ENCODE data around the gene PTPN4. TPM values are rescaled to one million over a fixed set of nuclear protein-coding genes. Genes with fewer than 3 reads are reported as not detected.

Gene PTPN4
- total RNA-seq, 3 donors from 2014 or later = 23.1 to 35.4 (median 30.1) TPM

GRCh38 chr2:120001471-120001870, 241.7 kb downstream of the PTPN4 start:
- Histone ChIP-seq H3K4me1 (ENCODE audit: low read depth) (no peaks in the 10 kb centered on the region), H3K4me3 (no peak overlapping the region), H3K36me3 (ENCODE audit: low read depth) (no peaks in the 10 kb centered on the region), H3K9me3 (no peaks in the 10 kb centered on the region)
- intact Hi-C loops (cut with DNase I, micrococcal nuclease) = no loop called here
- ATAC-seq (no peak), DNase-seq (no peak)
- TF ChIP-seq CTCF (IDR thresholded peaks at IDR 0.05) = no peak

GRCh38 chr2:120004254-120004653, 244.5 kb downstream of the PTPN4 start:
- no peaks in the 10 kb centered on the region for H3K36me3 ChIP-seq (ENCODE audit: low read depth)
- H3K4me3 ChIP-seq = no peak overlapping the region
- H3K4me1 ChIP-seq (ENCODE audit: low read depth) = no peaks in the 10 kb centered on the region
- no peaks in the 10 kb centered on the region for H3K9me3 ChIP-seq
- intact Hi-C loops (cut with DNase I, micrococcal nuclease) = no loop called here
- DNase-seq = no peak
- no peak for TF ChIP-seq CTCF (IDR thresholded peaks at IDR 0.05)
- ATAC-seq = no peak

GRCh38 chr2:120005834-120006521, 246.3 kb downstream of the PTPN4 start:
- Histone ChIP-seq H3K4me1 (ENCODE audit: low read depth) (no peaks in the 10 kb centered on the region), H3K36me3 (ENCODE audit: low read depth) (no peaks in the 10 kb centered on the region), H3K9me3 (no peaks in the 10 kb centered on the region), H3K4me3 (no peak overlapping the region)
- intact Hi-C loops (cut with DNase I, micrococcal nuclease) = no loop called here
- DNase-seq (no peak), ATAC-seq (peak; percentile 42)
- TF ChIP-seq CTCF (IDR thresholded peaks at IDR 0.05) = no peak

- Histone ChIP-seq H3K4me1 (ENCODE audit: low read depth) (no peaks in the 10 kb centered on the region), H3K36me3 (ENCODE audit: low read depth) (no peaks in the 10 kb centered on the region), H3K4me3 (no peak overlapping the region), H3K9me3 (no peaks in the 10 kb centered on the region)
- DNase-seq (no peak), ATAC-seq (no peak)
- intact Hi-C loops (cut with DNase I, micrococcal nuclease) = no loop called here
- TF ChIP-seq CTCF (IDR thresholded peaks at IDR 0.05) = no peak
Observed at GRCh38 chr2:120007851-120008250, 248.1 kb downstream of the PTPN4 start.

GRCh38 chr2:120012363-120012762, 252.6 kb downstream of the PTPN4 start:
- DNase-seq = no peak
- intact Hi-C loops (cut with DNase I, micrococcal nuclease) = no loop called here
- Histone ChIP-seq H3K4me1 (ENCODE audit: low read depth) (no peaks in the 10 kb centered on the region), H3K36me3 (ENCODE audit: low read depth) (no peaks in the 10 kb centered on the region), H3K4me3 (peak overlapping the region; percentile 93), H3K9me3 (no peaks in the 10 kb centered on the region)
- TF ChIP-seq CTCF (IDR thresholded peaks at IDR 0.05) = no peak
- no peak for ATAC-seq

All from mucosa of descending colon (tissue), 3 donors.